ENCODE measurements around the gene TFF1.

TFF1 gene

DNA sequence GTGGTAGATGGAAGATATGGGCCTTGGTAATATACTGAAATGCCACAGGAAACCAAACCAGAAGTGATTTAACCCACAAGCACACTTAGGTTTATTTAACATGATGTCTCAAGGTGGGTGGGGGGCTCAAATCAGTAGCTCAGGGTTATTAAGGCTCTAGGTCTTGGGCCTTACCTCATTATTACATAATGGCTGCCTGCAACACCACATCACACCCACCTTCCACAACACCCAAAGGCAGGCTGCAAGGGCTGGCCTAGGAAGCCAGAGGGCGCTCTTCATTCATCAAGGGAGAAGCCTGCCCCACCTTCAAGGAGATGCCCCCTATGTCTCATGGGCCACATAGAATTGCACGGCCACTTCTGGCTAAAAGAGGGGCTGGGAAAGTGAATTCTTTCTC, 6.0 kb downstream of the TFF1 start:
- no peak for DNase-seq

DNA sequence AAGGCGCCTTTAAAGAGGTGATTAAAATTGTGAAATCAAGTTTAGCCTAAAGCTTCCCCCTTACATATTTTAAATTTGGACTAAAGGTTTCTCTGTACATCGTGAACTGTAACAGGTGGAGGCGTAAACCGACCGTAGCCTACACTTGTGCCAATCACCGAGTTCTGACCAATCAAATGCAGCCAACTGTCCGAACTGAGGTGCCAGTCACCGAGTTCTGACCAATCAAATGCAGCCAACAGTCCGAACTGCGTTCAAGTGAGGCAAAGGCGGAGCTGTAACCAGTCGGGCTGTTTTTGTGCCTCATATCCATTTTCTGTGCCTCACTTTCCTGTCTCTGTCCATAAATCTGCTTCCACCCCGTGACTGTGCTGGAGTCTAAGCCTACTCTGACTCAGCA, 7.4 kb downstream of the TFF1 start:
- DNase-seq, result no peak

DNA sequence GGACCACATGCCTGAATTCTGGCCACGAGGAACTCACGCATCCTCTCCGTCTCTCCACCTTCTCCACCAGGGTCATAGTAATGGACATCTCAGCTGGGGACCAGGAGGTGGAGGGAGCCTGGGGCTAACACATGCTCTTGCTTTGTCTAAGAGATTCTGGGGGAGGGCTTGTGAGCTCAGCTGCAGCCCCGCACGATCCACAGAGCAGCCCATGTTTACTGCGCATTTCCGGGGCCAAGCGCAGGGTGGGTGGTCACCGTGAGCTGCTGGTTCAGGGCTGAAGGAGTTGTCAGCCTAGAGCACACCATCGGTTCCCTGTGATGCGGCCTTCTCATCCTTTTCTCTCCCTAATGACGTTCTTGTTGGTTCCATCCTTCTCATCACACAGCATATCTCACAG, 8.1 kb downstream of the TFF1 start:
- DNase-seq, result no peak

DNA sequence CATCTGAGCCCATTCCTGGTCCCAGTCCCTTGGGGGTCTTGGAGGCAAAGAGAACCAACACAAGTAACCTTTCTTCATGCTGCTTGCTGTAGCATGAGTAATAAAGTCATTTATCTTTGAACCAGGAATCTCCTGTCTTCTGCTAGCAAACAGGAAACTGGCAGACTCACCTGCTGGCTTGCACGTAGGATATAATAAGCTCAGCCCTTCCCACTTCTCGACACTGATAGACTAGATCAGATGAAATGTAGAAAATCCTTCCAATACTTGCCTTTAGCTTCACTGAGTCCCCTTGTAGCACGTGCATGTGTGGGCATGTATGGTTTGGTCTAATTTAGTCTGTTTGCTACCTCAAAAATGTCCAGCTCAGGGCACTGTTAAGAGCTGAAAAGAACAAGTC, 9.0 kb downstream of the TFF1 start:
- no peak for DNase-seq

DNA sequence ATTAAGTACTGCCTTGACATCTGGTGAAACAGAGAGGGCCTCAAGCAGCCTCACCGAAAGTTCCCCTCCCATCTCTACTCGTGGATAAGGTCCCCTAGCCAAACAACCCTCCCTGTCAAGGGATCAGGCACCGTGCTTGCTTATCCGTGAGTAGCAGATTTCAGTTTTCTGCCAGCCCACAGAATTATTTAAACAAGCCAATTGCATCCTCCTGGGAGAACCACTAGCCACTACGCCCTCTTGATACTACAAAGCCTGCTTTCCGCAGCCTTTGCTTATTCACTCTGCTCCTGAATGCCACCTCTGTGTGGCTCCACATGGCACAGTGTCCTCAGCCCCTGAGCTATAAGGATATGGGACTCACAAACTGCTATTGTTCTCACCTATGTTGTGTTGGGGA, 9.7 kb downstream of the TFF1 start:
- DNase-seq, result no peak

DNA sequence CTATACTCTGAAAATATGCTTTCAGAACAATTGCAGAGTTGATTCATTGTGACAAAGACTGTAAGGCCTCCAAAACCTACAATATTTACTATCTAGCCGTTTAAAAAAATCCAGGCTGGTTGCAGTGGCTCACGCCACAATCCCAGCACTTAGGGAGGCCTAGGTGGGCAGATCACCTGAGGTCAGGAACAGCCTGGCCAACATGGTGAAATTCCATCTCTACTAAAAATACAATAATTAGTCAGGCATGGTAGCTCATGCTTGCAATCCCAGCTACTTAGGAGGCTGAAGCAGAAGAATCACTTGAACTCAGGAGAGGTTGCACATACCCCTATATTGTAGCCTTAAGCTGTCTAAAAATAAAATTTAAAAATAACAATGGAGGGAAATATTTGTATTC, 10.3 kb downstream of the TFF1 start:
- DNase-seq, result no peak

DNA sequence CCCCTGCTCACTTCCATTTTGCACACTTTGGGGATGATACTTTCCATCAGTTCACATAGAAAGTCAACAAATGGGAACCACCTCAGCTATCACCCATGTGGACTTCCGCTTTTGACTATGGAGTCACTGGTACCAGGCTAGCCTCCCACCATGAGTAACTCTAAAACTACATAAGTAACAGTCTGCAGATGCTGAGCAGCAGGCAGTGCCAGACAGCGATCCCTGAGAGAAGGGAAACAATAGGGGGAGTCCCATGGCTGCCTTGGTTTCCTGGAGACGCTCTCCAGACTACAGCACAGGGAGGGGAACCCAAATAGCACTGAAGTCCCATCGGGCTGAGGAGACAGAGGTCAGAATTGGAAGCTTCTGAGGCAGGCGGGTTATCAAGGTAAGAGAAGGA, 12.7 kb downstream of the TFF1 start:
- no peak for DNase-seq

DNA sequence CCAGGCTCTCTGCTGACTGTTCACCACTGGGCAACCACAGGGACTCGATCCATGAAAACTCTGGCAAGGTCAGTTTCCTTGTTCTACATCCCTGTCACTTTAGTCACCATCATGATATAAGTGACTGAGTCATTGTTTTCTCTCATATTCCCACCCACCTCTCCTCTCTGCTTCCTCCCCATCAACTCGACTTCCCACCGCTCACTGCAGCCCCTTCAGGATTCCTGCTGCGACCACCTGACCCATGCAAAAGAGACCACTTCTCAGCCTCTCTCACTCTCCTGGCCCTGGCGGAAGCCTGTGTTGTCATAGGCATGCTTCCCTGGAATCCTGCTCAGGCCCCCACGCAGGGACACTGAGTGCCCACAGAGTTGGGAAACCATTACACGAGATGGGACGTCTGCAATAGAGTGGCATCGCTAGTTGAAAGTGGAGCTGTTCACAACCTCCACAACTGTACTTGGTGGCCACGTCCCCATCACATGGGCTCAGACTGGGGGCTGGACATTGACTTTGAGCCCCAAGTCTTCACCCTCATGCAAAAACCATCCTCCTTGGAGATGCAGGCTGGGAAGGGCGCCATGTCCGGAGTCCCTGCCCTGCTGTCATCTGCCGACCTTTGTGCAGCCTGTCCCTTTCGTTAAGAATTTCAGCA, 13.8 kb downstream of the TFF1 start:
- no peak for DNase-seq

DNA sequence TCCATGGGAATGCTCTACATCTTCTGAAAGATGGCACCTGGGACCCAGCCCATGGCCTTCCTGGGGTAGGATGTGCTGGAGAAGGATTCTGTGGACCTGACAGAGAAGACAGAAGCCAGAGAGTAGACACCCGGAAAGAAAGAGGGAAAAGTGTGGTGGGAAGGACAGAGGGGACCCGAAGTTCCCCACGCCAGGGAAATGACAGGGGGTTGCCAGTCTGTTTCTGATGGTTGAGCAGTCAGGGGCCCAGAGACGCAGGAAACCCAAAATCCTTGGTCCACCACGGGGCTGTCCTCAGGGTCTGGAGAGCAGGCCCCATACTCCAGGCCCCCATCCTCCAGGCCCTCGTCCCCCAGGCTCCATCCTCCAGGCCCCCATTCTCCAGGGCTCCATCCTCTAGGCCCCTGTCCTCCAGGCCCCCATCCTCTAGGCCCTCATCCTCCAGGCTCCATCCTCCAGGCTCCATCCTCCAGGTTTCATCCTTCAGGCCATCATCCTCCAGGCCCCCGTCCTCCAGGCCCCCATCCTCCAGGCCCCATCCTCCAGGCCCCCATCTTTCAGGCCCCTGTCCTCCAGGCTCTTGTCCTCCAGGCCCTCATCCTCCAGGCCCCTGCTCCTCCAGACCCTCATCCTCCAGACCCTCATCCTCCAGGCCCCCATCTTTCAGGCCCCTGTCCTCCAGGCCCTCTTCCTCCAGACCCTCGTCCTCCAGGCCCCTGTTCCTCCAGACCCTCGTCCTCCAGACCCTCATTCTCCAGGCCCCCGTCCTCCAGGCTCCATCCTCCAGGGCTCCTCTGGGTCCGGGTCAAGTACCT, 14.5 kb downstream of the TFF1 start:
- no peak for DNase-seq

DNA sequence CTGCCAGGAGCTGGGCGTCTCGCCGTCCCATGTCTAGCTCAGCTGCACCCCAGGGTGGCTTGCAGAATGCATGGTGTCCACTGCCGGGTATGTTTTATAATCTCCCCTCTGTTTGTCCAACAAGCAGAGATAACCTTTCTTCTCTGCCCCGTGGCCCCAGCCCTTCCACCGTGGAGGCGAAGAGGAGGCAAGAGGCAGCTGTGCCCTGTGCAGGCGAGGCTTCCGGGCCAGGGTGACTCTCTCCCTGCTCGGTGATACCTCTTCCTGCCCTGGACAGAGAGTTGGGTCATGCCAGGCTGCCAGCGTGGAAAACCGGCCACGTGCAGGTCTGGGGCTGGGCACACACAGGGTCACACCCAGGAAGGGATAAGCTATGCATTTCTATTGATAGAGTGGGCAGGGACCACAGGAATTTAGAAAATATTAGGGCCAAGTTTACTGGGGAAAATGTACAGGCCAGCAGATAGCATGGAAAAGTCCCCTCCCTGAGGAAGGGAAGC, 15.4 kb downstream of the TFF1 start, which contains the start of gene TFF2:
TSS of gene TFF2 (minus strand) at position 68 of the 500 bp plus-strand sequence. CDS start at position 31, 37 bp downstream.
- no peak for DNase-seq

DNA sequence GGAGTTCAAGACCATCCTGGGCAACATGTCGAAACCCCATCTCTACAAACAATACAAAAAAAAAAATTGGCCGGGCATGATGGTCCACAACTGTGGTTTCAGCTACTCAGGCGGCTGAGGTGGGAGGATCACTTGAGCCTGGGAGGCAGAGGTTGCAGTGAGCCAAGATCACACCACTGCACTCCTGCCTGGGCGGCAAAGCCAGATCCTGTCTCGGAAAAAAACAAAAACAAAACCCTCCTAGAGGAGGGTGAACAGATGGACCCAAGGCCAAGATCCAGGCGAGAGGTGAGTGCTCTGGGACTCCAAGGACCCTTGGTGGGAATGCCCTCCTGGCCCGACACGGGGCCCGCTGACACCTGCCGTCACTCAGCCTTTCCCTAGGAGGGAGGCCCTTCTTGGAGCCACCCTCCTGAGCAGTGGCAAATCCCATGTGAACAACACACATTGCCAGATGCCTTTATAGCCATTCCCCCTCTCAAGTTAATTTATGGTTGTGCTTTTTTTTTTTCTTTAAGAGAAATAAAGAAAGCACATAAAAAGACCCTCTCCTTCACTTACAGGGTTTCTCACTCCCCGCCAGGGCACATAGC, 15.9 kb downstream of the TFF1 start:
- no peak for DNase-seq

DNA sequence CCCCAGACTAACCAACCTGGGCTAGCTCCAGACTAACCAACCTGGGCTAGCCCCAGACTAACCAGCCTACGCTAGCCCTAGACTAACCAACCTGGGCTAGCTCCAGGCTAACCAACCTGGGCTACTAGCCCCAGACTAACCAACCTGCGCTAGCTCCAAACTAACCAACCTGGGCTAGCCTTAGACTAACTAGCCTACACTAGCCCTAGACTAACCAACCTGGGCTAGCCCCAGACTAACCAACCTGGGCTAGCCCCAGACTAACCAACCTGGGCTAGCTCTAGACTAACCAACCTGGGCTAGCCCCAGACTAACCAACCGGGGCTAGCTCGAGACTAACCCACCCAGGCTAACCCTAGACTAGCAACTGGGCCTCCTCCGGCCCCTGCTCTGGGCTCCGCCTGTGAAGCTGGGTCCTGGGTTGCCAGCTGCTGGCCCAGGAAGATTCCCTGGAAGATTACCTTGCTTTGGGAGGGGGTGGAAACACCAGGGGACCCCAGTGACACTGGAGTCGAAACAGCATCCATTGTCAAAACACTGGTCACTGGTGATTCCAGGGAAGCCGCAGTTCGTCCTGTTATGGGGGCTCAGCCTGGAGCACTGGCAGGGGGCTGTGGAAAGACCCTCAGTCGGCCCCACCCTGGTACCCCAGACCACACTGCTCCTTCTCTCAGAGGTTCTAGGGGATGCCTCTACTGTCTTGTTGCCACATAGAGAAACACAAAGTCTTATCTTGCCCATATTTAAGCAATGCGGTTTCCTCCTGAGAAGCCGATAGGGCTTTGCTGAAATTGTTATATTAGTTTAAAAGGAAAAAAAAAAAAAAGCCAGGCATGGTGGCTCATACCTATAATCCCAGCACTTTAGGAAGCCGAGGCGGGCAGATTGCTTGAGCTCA, 16.7 kb downstream of the TFF1 start:
- DNase-seq, result no peak

DNA sequence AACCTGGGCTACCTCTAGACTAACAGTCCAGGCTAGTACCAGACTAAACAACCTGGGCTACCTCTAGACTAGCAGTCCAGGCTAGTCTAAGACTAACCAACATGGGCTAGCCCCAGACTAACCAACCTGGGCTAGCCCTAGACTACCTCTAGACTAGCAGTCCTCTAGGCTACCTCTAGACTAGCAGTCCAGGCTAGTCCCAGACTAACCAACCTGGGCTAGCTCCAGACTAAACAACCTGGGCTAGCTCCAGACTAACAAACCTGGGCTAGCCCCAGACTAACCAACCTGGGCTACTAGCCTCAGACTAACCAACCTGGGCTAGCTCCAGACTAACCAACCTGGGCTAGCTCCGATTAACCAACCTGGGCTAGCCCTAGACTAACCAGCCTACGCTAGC, 17.6 kb downstream of the TFF1 start:
- DNase-seq, result no peak

DNA sequence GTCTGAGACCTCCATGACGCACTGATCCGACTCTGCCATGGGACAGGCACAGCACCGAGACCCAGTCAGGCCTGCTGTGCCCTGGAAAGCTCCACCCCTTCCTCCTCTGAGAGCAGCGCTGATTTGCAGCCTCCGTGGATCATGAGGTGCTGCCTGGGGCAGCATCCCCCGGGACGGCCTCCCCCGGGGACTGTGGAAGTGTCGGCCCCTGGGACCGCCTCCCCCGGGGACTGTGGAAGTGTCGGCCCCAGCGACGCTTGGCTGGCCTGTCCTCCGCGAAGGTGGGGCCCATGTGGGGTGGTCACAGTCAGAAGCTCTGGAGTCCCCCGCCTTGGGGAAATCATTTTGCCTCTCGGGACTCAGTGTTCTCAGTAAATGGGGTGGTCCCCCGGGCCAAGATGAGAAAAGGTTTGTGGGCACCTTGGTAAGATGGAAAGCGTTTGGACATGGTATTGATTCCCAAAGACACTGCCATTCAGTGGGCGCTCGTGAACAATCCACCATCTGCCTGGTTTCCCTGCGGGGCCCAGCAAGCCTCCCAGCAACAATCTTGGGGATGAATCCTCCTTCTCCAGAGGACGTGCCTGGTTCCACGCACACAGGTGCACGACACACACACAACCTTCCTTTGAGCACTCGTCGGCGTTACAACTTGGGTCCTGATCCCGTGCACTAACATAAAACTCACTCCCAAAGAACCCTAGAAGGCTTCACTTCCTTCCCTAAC, 18.6 kb downstream of the TFF1 start:
- DNase-seq, result no peak

DNA sequence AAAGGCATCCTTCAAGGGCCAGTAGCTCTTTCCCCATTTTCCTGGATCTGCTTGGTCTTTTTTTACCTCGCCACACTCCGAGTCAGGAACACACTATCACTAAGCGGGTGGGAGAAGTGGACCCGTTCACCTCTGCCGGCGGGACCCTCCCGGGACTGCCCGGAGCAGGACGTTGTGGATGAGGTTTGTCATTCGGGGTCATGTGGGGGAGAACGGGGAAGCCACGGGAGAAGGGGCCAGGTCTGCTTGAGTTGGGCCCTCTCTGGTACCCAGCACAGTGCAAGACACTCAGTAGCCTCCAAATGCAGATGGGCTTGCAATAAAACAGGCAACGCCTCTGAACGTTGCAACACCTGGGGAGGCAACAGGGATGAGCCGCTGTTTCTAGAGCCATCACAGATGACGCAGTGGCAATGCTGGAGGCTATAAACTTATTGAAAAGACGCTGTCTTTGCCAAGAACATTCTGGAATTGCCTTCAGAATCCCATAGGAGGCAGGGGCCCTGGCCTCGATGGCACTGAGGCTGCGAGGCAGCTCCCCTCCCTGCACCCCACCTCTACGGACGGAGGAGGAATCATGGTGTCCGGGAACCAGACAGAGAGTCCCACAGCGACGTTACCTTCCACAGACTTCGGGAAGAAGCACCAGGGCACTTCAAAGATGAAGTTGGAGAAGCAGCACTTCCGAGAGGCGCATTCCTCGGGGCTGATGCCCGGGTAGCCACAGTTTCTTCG, 19.3 kb downstream of the TFF1 start:
- DNase-seq, result no peak

DNA sequence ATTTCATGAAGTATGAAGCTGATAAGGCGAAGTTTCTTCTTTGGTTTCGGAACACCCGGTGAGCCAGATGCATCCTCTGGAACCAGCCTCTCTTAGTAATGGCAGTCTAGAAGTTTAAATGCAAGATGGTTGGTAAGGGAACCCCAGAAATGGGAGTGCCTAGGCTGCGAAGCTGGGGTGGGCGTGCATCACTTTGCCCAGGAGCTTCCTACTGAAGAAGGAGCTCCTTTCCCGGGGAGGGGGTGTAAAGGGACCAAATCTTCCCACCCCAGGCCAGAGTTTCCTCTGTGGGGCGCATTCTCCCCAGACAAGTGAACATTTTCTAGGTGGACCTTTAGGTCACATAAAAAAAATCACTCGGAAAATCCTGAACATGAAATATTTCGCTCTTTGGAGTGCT, 19.9 kb downstream of the TFF1 start:
- DNase-seq, result no peak

DNA sequence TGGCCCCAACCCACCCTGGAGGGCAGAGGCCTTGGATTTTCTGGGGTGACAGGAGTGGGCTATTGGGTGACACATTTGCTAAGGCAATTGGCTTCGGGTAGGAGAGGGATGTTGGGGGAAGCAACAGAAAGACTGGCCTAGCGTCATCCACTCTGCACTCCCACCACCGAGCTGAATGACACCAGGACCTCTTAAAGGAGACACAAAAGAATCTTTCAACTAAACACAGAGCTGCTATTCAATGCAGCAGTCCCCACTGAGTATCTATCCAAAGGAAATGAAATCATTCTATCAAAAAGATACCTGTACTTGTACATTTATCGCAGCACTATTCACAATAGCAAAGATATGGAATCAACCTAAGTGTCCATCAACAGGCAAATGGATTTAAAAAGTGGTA, 21.7 kb downstream of the TFF1 start:
- DNase-seq, result no peak

DNA sequence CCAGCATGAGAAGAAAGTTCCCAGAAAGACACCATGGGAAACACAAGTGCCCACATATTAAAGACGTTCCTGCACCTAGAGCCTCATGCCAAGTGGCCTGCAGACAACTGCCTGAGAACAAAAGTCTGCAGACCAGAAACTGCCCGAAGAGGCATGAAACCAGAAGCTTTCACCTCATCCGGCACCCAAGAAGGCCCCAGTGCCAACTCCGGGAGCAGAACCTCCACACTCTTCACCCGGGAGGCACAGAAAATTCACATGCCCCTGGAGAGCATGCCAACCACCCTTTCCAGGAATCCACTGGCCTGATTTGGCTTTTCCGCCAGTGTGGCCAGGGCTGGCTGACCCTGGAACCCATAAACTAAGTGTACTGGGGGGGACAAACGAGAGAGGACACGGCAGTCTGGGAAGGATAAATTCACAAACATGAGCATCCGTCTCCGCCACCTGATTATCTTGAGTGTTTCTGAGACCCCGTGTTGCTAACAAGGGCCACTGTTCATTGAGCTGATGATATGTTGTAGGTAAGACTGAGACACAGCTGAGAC, 22.3 kb downstream of the TFF1 start:
- no peak for DNase-seq

DNA sequence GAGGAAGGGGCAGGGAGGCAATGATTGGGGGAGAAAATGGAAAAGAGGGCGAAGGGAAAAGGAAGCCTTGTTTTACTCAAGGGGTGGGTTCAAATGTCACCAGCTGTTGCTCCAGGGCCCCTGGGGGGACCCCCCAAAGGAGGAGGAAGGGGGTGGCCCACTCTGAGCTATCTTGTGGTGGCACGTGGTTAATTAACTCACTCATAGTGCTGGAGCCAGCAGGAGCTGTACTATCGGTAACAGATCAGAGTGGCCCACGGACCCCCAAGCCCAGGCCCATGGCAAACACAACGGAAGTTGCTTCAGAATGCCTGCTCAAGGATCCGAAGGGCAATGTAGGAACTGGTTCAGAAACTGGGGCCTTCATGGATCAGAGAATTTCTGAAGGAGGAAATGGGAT, 22.8 kb downstream of the TFF1 start:
- no peak for DNase-seq

DNA sequence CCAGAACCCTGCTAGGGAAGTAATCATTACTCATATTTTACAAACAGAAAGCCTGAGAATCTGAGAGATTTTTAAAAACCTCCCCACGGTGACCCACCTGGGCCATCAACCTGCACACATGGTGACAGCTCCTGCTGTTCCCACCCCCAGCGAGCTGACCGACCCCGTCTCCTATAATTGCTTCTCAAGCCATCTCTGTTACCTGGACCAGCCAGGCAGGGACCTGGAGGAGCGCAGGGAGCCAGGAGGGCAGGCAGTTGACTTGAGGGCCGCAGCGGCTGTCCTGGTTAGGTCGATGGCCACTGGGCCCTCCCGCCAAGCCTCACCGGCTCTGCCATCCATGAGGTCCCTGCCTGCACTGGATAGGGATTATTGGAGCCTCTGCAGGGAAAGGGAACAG, 23.2 kb downstream of the TFF1 start:
- no peak for DNase-seq
